ENCODE data around the gene PAPPA.

PAPPA gene

DNA sequence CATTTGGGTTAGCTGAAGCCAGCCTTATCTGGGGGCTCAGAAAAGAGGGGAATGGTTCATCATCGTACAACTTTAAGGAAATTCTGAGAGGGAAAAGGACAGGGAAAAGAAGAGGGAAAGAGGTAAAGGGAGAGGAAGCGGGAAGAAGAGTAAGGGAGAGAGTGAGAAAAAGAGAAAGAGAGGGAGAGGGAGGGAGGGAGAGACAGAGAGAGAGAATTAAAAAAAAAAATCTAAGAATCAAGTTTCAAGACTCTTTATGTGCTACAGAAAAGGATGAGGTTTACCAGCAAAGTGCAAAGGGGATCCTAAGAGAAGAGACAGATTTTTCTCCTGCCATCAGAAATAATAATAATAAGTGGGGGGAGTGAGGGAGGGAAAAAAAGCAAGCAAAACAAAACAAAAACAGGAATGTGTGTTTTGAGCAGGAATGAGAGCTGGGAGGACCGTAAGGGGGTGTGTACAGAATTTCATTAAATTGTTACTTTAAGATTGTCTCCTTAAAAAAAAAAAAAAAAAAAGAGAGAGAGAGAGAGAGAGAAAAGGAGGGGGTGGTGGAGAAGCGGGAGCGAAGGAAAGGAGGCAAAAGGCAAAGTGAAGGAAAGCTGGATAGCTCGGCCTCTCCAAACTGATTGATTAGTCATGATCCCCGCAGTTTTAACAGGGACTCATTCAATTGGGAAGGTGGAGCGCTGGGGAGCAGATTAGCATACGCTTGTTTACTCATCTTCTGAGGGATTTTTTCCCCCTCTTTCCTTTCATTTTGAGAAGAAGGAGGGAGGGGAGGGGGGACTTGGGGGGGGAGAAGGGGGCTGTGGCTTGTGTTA is 438 bp upstream of the PAPPA start:
- DNase-seq = no peak

DNA sequence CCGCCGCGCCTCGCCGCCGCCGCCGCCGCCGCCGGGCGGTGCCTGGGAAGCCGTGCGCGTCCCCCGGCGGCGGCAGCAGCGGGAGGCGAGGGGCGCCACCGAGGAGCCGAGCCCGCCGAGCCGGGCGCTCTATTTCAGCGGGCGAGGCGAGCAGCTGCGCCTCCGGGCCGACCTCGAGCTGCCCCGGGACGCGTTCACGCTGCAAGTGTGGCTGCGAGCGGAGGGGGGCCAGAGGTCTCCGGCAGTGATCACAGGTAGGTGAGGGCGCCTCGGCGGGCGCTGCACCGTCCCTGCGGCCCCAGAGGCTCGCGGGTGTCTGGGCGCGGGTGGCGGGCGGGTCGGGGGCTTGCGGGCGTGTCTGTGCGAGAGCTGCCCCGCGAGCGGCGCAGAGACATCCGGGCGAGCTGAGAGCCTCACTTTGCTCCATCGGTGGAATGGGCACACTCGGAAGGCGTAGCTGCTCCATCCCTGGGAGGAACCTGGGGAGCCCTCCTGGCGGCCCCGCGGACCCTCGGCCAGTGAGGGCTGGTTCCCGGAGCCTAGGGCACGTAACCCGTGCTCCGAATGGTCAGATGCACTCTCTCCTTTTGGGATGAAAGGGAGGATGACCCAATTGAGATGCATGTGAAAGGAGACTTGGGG is 864 bp downstream of the PAPPA start:
- no peak for DNase-seq

DNA sequence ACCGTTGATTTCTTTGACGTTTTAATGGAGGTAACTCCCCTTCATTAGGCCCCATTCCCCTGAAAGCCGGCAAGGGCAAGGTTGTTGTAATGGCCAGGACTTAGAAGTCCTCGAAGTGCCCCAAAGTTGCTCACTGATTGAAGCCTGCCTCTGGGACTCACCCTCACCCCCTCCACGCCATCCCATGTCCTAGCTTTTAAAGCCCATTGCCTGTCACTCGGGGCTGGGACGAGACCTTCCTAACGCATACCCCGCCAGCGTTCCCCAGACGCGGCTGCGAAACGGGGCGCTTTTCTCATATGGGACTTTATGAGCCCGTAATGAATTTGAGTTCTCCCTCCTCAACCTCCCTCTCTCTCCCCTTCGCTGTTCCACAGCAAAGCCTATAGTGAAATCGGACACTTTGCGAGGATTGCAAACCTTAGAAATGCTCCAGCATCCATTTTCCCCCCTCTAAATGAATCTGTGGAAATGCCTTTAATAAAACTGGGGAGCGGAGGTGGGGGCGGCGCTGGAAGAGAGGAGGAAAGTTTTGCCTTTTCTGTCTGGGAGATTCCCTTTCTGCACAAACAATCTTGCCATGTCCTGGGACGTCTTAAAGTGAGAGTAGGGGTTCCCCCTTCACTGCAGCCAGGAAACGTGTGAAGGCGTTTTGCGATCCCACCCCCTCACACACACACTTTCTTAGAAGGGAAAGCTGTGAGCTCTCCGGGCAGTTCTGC is 1.5 kb downstream of the PAPPA start:
- no peak for DNase-seq

DNA sequence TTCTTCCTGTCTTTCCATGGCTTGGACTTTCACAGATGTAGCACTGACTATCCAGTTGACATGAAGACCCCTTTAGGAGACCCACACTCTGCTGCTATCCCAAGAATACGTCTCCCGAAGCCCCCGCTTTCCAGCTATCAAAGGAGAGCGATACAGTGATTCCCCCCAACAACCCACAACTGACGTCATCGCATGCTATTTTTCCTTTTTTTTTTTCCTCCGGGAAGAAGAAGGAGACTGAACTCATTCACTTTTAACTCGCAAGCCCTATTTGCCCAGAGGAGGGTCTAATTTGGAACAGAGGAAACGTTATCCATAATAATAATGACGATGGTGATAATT is 2.1 kb downstream of the PAPPA start:
- DNase-seq = no peak

DNA sequence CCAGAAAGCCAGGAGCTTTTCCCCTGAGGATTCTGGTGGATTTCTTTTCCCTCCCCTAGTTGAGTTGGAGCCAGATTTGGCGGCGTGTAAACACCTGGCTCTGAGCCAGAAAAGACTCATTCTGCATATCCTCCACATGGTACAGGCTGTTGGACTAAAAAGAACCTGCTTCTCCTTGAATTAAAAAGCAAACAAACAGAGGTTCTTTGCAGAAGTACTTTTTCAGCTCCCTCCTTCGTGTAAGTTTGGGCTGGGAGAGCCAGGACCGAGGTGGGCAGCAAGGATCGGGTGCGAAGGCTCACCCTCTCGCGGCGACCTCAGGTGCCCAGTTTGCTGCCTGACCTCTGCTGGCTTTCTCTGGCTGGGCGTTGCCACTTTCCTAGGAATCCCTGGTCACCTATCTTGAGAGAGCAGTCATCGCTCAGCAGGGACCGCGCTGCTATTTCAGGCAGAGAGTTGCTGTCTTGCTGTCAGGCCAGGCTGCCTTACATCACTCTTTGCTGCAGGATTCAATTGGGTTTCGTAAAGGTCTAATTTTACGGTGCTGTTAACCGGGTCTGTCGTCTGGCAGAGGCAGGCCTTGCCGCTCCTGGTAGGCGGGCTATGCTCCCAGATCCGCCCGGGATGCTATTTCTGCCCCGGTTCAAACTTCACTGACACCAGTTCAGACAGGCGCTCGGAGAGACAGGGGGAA is 3.2 kb downstream of the PAPPA start:
- DNase-seq = no peak

DNA sequence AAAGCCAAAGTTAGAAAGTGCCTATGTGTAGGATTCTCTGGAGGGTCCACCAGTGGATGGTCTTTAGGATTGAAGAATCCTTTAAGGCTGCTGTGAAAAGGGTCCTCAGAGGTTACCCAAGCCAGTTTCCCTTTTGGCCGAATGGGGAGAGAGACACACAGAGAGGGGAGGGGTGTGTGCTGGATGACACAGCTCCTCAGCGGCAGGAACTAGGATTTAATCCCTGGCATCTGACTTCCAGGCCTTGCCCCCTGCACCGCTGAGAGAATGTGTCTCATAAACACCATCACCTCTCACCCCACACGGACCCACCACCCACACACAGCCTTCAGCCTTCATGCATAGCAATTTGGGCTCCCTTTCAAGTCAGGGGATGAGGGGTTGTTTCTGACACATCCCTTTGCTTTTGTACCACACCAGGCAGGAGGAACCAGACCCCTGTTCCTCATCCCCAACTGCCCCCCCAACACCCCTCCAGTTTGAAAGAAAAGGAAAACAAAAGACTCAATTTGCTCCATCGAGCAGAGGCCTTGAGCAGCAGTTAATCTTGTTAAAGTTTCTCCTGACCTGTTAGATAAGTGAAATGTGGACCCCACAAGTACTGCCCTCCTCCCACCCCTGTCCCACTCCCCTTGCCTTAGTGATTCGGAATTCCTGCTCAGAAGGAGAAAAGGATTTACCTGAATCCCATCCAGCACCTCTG is 4.0 kb downstream of the PAPPA start:
- no peak for DNase-seq

DNA sequence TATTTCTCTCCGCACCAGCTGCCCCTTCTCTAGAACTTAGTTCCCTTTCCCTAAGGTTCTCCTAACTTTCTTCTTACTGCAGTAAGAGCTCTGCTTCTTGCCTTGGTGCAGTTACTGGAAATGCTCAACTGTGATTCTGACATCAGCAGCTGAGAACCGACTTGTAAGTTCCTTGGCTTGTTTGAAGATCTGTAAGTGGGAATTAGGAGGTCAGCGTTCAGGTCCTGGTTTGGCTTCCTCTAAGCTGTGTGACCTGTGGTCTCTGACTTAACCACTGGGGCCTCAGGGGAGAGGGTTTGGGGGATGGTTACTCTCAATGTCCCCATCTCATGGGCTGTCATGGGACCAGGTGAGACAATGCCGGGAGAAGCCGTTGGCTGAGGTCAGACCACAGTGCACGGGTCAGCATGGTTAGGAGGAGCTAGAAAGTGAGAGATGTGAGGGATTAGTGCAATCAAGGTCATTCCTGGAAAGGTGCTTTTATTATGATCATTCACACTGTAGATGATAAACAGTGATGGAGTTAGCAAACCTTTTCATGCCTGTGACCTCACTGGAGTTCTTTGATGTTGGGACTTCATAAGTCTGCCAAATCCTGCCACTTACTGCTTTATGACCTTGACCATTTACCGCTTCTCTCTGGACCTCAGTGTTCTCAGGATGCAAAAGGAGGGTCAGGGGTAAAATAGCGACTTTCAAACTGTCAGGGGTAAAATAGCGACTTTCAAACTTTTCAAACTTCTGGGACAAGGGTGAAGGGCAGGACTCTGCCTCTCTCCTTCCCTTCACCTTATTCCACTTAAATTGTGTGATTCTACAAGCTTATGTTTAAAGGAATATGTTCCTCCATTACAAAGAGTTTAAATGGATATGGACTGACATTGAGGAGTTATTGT is 7.3 kb downstream of the PAPPA start:
- DNase-seq = no peak

DNA sequence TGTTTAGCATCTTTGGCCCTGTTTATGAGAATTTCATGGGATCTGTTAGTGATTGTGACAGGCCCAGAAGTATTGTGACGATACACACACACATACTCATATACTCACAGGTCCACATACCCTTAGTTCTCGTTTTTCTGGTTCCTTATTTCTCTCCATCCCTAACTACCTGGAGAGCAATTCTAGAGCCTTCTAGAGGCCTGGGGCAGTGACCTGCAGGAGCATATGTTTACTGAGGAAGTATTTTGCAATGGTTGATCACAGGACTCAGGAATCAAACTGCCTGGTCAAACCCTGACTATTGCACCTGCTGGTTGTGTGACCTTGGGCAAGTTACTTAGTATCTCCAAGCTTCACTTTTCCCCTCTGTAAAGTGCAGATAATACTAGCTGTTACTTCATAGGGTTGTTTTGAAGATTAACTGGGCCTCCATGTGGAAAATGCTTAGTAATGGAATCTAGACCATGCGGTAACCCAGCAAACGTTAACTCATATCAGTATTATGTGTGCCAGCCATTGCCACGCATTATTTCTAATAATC is 8.7 kb downstream of the PAPPA start:
- DNase-seq = no peak

DNA sequence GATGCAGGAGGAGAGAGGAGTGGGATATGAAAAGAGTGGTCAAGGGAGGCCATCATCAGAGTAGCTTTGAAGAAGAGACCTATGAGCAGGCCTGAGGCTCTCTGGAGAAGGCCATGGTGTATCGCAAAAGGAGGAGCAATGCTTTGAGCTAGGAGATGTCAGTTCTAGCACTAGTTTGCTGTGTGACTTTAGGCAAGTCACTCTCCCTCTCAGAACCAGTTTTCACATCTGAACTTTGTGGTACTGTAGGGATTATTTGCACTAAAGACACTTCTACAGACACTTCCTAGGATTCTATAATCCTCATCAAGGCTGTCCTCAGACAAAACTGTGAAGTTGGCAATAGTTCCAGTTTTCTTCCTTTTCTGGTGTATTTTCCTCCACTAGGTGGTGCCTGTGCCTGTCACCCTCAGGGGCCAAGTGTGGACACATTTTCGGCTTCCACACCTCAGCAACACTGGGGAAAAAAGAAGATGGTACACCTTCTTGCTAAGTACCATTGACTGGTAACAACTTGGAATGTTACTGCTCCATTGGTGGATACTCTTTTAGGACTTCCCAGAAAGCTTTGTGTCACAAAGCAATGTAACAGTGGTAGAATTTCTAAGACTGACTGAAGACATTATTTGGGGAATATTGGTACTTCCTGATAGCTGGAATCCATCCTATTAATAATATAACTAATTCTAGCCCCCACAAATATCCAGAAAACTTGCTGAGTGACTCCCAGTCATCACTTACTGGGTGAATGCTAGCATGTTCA is 9.9 kb downstream of the PAPPA start:
- no peak for DNase-seq

DNA sequence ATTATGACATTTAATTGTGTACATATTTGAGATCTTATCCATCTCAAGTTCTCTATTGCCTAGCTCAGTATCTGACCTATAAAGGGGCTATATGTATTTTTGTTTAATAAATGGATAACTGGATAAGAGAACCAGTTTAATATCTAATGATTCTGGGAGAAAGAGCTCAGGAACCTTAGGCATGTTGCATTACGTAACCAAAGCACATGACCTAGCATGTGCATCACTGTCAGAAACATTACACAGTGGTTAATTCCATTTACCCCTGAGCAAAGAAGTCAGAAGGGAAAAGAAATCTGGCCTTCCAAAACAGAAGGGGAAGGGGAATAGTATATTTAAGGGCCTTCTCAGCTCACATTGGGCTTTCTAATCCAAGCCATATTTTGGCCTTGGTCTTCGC is 12.3 kb downstream of the PAPPA start:
- DNase-seq = no peak

DNA sequence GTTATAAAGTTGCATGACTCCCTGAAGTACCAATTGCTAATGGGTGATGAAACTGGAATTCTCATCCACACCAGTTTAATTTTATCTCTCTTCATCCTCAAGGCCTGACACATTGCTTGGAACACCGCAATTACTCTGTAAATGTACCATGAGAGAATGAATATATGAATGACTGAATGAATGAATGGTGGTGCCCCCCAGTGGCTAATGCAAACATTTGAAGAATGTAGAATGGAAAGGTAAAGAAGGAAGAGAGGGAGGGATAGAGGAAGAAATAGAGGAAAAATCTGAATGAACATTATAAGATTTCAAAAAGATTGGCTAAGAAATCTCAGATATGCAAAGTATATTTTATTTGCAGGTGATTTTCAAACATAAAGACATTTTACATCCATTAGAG is 13.1 kb downstream of the PAPPA start:
- DNase-seq = no peak

DNA sequence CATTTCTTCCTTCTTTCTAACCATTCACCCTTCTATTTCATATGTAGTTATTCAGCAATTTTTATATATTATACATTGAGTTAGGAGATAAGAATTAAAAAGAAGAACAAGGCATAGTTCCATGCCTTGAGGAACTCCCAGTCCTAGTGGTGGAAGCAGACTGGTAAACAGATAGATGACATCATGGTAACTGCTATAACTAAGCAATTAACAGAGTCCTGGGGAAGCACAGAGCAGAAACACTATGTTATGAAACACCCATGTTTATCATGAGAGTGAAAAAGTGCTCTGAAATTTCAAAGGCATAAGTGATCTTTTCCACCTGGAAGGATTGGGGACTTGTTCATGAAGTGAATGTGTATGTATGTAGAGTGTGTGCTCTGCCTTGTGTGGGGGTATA is 14.6 kb downstream of the PAPPA start:
- DNase-seq = no peak

DNA sequence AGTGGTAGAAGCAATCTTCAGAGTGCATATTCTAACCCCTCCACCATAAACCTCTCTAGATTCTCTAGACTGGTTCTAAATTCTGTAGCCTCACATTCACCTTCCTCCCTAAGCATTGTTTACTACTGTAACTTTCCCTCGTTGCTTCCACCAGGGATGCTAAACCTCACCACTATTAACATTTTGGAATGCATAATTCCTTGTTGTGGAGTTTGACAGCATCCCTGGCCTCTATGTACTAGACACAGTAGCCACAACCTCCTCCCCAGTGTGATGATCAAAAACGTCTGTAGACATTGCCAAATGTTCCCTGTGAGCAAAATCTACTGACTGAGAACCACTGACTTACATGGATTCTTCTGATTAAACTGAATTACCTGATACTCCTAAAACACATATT is 18.6 kb downstream of the PAPPA start:
- no peak for DNase-seq

DNA sequence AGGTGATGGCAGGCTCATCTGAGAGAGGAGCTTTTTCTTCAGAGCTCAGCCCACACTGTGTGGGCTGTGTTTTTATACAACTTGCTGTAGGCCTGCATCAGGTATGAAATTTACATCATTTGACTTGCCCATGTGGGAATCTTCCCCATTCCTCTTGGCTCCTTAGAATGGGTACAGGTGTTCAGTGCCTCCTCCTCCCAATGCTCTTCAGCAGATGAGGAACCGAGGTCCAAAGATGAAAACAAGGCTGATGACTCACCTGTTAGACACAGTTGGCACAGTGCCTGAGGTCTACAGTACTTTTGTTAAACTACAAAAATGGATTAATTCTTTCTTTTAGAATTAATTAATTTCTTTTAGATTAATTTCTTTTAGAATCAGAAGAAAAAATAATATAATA is 20.8 kb downstream of the PAPPA start:
- DNase-seq = no peak

DNA sequence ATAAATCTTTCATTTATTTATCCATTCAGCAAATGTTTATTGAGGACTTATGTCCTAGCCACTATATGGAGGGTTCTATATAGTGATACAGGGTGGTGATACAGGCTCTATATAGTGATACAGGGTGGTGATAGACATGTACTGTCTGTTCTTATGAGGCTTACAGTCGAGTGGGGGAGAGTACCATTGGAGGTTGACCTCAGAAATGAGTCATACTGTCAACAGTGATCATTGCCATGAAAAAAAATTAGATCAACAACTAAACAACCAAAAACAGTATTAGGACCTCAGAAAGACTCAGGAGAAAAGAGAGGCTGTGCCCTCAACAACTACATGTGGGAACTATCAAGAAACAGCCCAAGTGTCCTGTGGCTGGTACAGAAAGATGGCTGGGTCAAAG is 22.0 kb downstream of the PAPPA start:
- no peak for DNase-seq

DNA sequence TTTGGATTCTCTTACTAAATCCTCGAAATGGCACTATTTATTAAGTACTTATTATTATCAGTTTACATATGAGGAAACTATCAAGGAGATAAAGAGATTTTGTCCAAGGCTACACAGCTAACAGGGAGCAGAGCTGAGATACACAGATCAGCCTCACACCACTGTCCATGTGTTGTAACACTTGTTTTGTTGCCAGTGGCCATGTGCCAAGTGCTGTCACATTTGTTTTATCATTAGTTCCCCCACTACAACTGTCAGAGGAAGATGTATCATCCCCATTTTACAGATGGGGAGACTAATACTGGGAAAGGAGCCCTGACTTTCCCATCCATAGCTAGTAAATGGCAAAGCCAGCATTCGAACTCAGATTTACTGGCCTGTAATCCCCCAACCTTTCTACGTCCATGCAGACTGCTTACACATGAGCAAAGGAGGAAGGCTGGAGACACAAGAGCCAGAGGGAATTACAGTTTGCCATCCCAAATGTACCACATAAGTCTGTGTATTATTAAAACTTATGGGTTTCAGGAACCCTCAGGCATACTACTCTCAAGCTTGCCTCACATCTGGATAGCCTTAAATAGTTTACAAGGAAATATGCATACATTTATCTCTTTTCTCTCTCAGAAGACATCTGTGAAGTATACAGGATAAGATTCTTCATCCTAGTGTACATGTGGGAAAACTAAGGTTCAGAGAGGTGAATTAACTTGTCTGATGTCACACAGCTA is 25.1 kb downstream of the PAPPA start:
- no peak for DNase-seq

DNA sequence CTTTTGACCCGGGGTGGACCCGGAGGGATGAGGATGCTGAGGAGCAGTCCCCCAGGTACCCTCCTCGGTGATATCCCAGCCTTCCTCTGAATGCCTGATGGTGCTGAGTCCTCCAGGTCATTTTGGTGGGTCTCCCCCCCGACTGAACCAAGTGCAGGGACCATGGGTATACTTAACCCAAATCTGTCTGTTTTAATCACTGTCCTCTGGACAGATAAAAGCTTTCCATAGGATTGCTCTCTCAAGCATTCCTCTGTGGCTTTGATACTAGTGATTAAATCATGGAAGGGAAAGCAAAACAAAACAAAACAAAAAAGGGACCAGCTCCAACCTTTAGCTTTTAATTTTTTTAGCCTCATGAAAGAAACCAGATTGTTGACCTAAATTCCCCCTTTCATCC is 26.0 kb downstream of the PAPPA start:
- DNase-seq = no peak

DNA sequence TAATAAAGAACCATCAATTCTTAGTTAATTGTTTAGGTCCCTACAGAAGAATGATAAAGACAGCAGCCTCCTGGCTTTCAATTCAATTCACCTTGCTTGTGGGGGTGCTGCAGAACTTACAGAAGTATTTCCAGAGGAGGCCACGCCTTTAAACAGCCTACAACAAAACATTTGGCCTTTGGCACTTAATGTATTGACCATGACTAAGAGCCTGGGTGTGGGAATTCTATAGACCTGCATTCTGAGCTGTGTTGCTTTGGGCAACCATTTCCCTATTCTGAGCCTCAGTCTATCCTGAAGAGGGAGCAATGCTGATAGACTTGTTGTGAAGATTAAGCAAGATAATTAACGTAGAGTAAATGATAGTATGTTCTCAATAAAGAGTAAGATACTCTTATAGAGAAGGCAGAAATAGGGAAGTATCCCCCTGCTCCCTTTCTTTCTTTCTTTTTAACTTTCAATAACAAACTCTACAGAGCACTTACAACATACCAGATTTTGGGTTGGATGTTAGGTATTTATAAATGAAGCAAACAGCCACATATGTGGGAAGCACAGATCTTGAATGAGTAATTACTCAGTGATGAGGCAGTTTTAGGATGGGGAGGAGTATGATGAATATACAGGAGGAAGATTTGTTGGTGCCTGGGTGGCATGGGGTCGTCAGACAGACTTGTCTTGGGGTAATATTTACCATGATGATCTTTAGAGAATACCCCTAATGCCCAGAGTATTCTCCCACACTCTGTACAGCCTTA is 28.4 kb downstream of the PAPPA start:
- no peak for DNase-seq

DNA sequence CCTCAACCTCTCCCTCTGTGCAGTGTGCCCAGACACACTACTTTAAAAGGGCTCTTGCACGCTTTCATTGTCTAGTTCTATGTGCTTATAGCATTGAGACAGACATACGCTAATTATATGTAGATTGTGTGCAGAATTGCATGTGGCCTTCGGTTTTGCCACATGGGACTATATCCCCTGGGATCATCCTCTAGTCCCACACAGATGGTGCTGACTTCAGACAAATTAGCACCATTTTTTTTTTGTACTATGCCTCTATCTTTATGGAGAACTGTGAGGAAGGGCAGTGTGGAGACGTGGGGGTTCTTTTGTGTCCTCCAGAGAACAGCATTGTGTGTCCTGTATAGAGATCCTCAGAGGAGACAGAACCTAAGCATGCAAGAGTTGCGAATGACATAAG is 29.3 kb downstream of the PAPPA start:
- DNase-seq = no peak

Measured in CD4-positive, alpha-beta T cell treated with Interferon alpha-2 for 1 hour (primary cell).